Measurements from ENCODE around the gene NOSTRIN. TPM values are rescaled to one million over a fixed set of nuclear protein-coding genes. Genes with fewer than 3 reads are reported as not detected.

Gene NOSTRIN
- total and polyA plus RNA-seq, 2 of the 8 experiments (the other 6 are each of a cell fraction or from before 2014, with no cell fraction given), result not detected

- no peak for TF ChIP-seq CHD7 (IDR thresholded peaks at IDR 0.05; ENCODE audit: insufficient replicate concordance, low read length)
Measured at GRCh38 chr2:168852481-168852880, 50.0 kb downstream of the NOSTRIN start (continued).

All from H1 (cell line).